ENCODE results near the gene POLA1.

The POLA1 gene

DNA sequence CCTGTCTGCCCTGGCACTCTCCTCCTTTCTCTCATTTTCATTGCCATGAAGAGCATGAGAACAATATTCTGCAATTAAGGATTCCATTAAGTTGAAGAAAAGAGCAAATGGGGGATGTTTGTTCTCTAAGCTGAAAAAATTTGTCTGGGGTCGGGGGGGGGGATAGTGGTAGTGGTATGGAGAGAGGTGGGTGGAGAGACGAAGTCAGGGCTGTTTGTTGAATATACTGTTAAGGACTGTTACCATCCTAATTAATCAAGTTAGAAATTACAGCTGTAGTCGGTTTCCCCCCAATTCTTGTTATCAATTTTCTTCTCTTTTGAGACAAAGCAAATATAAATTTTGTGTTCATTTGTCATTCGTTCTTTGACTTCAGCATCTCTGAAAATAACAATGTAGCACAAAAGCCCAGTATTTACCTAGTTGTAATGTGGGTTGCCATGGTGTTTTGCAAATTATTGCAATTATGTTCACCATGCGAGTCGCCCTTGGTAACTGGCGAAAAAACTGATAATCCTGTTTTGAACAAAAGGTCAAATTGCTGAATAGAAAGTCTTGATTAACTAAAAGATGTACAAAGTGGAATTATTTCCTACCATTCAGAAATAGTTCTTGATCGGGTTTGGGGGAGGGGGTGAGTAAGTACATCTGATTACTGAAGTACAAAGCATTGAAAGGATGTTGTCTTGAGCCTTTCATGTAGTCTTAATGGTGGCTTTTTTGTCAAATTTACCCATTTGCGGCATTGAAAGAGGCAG, 183.0 kb downstream of the POLA1 start:
- DNase-seq (ENCODE audit: low spot score) = no peak

GRCh38 chrX:24877288-24877664, 183.6 kb downstream of the POLA1 start:
- no peak for DNase-seq (ENCODE audit: low spot score)

GRCh38 chrX:24877854-24878650, 184.3 kb downstream of the POLA1 start:
- no peak for DNase-seq (ENCODE audit: low spot score)

DNA sequence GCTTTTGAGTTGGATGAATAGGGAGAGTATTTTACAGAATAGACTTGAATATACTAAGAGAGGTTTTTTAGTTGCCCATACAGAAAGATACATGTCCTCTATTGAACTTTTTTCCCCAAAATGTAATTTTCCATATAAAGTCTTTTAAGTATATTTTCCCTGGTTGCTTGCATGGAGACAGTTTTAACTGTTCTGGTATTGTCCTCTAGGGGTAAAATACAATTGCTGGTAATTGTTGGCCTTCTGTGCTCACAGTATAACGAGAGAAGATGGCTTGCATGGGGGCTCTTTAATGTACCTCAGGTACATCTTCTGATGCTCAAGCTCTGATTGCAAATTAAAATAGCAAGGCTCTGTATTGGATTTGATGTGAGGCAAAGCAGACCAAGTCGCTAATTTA, 186.0 kb downstream of the POLA1 start:
- no peak for DNase-seq (ENCODE audit: low spot score)

DNA sequence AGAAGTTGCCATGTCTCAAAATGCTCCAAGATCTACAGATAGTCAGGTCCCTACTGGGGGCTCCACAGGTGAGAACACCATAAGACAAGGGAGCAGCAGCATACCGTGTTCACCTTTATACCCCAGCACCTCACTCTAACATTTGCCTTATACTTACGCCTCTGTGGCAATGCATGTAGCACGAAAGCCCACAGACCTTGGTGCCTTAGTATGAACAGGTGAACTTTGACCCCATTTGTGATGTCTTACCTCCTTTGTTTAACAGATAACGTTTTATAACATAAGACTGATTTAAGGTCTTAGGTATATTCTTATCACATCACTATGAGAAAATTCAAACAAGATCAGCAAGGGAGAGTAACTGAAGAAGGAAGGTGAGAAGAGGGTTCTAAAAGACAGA, 193.2 kb downstream of the POLA1 start:
- no peak for DNase-seq (ENCODE audit: low spot score)

DNA sequence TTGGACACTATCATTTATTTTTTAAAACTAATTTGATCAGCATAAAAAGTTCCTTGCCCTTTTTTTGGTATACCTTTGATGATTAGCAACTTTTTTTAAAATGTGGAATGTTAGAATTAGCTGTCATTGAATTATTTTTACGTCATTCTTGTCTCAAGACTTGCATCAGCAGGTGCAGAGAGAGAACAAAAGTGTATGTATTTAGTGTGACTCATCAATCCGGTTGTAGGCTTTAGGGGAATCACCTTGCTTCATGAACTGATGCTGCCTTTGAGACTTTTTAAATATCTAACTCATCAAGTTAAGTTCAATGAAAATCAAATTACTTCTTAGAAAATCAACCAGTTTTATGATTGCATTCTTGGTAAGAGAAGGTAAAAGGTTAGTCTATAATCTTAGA, 197.0 kb downstream of the POLA1 start:
- DNase-seq (ENCODE audit: low spot score) = no peak

DNA sequence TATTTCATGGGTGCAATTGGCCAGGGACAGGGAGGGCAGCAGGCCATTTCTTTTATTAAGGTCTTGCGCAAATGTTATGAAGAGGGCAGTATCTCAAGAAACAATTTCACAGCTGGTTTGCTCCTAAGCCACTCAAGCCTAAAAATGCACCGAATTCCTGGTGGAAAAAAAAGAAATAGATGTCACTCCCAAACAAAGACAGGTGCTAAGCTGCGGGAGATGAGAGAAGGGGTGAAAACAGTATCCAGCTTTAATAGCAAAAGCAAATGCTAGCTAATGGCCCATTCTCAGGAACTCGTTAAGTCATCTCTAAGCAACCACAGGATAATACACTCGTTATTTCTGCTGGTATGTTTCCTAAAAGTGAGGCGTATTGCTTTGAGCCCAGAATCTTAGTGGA, 205.7 kb downstream of the POLA1 start:
- DNase-seq (ENCODE audit: low spot score) = no peak

GRCh38 chrX:24900234-24900633, 206.5 kb downstream of the POLA1 start:
- no peak for DNase-seq (ENCODE audit: low spot score)

GRCh38 chrX:24902806-24903205, 209.1 kb downstream of the POLA1 start:
- DNase-seq (ENCODE audit: low spot score) = no peak

DNA sequence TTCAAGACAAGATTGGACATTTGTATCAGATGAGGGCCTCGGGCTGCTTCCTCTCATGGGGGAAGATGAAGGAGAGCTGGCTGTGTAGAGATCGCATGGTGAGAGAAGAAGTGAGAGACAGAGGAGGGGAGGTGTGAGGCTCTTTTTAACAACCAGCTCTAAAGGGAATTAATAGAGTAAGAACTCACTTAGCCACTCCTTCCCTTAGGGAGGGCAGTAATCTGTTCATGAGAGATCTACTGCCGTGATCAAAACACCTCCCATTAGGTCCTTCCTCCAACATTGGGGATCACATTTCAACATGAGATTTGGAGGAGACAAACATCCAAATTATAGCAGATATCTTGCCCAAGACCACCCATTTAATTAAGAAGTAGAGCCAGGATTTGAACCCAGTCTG, 225.0 kb downstream of the POLA1 start:
- DNase-seq (ENCODE audit: low spot score) = no peak

DNA sequence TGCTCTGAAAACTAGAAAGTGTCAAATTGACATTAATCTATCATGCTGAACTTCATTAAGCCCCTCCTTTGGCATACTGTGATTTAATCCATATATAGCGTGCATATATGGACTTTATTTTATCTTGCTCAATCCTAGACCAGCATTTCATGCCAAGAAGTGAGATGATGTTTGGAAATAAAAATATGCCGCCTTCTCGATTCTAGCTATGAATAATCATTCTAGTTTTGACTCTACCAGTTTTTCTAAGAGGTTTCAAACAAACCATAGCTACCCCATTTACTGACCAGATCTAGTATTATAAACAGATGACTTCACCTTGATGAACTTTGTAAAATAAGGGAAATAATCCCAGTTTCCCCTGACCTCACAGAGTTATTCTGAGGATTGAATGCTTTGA, 227.1 kb downstream of the POLA1 start:
- no peak for DNase-seq (ENCODE audit: low spot score)

DNA sequence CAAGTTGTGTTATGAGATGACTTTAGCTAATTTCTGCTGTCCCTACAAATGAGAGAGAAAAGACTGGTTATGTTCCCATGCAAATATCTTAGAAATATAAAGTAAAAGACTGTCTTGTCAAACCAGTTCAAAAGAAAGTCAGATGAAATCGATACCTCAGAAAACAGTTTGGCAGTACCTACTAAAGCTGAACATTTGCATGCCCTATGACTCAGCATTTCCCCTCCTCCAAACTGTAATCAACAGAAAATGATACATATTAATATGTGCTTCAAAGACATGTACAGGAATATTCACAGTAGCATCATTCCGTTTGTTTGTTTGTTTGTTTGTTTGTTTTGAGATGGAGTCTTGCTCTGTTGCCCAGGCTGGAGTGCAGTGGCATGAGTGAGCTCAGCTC, 231.7 kb downstream of the POLA1 start:
- no peak for DNase-seq (ENCODE audit: low spot score)

GRCh38 chrX:24927372-24927771, 233.7 kb downstream of the POLA1 start:
- no peak for DNase-seq (ENCODE audit: low spot score)

GRCh38 chrX:24928114-24928513, 234.4 kb downstream of the POLA1 start:
- DNase-seq (ENCODE audit: low spot score) = no peak

DNA sequence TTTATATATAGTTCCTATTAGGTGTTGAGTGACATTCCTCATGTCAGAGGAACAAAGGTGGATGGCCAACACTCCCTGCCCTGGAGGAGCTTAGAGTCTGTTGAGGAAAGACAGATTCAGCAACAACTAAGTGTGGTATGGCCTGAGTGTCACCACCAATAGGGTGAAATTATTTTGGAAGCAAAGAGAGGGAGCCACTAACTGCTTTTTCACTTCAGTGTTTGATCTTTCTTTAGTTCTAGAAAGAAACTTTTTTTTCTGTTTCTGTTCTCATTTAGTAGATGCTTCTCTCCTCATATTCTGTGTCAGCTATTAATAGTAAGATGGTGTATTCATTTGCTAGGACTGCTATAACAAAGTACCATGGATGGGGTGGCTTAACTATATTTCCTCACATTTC, 240.6 kb downstream of the POLA1 start:
- no peak for DNase-seq (ENCODE audit: low spot score)

DNA sequence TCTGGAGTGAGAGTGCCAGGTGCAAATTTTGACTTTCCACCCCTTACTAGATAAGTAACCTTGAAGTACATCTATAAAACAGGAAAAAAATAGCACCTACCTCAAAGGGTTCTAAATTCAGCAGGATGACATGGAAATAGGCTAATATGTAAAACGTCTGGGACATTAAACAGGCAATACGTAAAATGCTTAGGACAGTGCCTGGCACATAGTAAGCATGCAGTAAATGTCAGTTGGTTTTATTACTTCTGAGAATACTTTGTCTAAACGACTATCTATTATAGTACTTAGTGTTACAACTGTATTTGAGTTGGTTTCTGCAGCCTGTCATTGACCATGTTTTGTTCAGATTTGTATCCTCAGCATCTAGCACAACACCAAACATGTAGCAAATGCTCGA, 251.3 kb downstream of the POLA1 start:
- no peak for DNase-seq (ENCODE audit: low spot score)

DNA sequence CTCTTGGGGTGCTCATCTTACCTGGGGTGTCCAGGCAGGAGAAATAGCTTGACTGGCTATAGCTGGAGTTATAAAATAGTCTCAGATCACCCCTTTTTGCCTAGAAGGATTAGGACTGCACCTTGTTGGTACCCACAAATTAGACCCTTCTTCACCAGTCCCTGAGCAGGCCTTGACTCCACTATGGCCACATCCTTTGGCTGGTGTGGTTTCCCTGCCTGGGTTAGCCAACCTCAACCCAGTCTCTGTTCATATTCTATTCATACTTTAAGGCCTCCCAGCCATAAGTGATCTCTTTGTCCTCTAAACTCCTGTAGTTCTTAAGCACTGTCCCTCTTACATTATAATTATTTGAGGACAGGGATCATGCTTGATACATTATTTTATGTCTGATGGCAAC, 252.7 kb downstream of the POLA1 start:
- no peak for DNase-seq (ENCODE audit: low spot score)

- DNase-seq (ENCODE audit: low spot score) = no peak
These were observed 261.0 kb downstream of the POLA1 start for GRCh38 chrX:24954732-24955131.

DNA sequence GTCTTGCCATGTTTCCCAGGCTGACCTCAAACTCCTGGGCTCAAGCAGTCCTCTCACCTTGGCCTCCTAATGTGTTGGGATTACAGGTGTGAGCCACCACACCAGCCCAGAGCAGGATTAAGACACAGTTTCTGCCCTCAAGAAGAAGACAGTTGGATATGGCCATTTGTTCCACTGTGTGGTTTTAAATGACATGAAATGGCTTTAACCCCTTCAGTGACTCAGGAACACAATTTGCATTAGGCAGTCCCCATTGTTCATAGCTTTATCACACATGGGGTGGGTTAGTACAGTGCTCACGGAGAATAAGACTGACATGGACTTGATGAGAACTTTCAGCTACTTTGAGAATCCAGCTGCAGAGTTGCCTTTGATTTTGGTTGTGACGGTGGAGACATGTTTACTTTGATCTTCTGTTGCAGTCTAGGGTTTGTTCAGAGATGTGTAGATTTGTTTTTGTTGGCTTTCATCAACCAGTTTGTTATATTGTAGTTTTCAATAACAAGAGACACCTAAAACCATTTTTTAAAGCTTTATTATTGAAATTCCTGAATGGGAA, 261.7 kb downstream of the POLA1 start:
- no peak for DNase-seq (ENCODE audit: low spot score)

DNA sequence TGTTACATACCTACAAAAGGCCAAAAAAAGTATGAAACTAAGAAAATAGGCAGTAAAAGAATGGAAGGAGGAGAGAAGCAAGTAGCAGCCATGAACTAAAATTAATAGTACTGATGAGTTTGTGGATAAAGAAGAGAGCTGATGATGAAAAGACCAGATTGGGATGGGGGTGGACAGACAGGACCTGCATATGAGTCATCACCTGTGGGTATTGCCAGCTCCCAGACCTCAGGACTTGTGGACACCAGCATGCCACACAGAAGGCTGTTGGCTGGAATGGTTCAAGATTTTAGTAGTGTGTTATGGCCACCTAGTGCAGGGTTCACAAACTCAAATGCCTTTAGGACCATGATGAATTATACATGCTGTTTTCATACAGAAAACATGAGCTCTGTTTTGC, 263.1 kb downstream of the POLA1 start:
- DNase-seq (ENCODE audit: low spot score) = no peak

- no peak for DNase-seq (ENCODE audit: low spot score)
These were observed 268.1 kb downstream of the POLA1 start for GRCh38 chrX:24961809-24962208.

DNA sequence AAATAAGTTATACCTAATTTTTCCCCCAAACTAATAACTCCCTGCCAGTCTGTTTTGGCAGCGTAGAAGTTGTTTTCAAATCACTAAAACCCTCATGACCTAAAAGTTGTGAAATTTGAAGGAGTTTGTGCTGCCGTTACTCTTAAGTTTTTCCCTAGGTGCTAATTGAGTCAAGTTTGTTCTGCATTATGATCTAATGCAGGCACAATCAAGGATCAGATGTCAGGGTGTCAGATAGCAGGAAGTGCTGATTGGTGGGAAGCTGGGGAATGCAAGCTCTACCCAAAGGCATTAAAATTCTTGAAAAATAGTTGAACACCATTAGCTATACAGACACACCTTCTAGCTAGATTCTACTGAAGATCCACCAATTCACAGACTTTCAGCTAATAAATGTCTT, 270.1 kb downstream of the POLA1 start:
- DNase-seq (ENCODE audit: low spot score) = no peak

DNA sequence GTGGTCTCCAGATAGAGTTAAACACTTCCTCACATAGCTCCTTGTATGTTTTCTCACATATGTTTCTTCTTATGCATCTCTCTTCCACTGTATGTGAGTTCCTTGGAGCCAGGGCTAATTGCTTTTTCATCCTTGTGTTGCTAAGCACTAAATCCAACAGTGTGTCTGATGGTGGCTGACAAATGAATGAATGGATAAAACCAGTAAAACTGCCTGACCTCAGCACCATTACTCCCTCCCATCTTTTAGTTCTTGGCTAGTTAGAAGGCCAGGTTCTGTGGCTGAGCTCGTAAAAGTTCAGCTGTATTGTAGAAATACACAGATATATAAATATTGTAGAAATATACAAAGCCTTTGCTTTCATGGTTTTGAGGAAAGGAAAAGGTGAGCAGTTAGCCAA, 271.7 kb downstream of the POLA1 start:
- DNase-seq (ENCODE audit: low spot score) = no peak

Data from germinal center (tissue), 1 donor.